ENCODE results near the gene MAGI1. TPM values are rescaled to one million over a fixed set of nuclear protein-coding genes. Genes with fewer than 3 reads are reported as not detected.

Gene MAGI1
- total RNA-seq, 2 donors from 2014 or later: 23.4 to 41.4 TPM

- Histone ChIP-seq H3K4me1 (peaks cover 20% of the 10 kb centered on the region), H3K27ac (no peak overlapping the region), H3K9ac (ENCODE audit: low read depth in 2 of 2, low read length in 2 of 2) (no peak overlapping the region), H3K9me3 (no peaks in the 10 kb centered on the region), H3K4me3 (no peak overlapping the region), H3K36me3 (no peaks in the 10 kb centered on the region), H3K27me3 (no peaks in the 10 kb centered on the region)
- TF ChIP-seq CTCF (IDR thresholded peaks at IDR 0.05): no peak
- DNase-seq: no peak
- intact Hi-C loops (cut with DNase I): no loop called here
Observed at GRCh38 chr3:65950340-65951326, 88.1 kb downstream of the MAGI1 start.

- Histone ChIP-seq H3K27ac (peak overlapping the region; percentile 71), H3K36me3 (no peaks in the 10 kb centered on the region), H3K27me3 (no peaks in the 10 kb centered on the region), H3K9ac (ENCODE audit: low read depth in 2 of 2, low read length in 2 of 2) (peak overlapping the region in 1 of 2 donors; percentile 29), H3K4me1 (peaks cover 12% of the 10 kb centered on the region), H3K4me3 (no peak overlapping the region), H3K9me3 (no peaks in the 10 kb centered on the region)
- no peak for TF ChIP-seq CTCF (IDR thresholded peaks at IDR 0.05)
- DNase-seq: no peak
- intact Hi-C loops (cut with DNase I): no loop called here
Observed at GRCh38 chr3:65948841-65949573, 89.7 kb downstream of the MAGI1 start.

GRCh38 chr3:65946438-65946837 lies 92.3 kb downstream of the MAGI1 start:
- no peaks in the 10 kb centered on the region for H3K36me3 ChIP-seq
- peaks cover 5% of the 10 kb centered on the region for H3K4me1 ChIP-seq
- DNase-seq: no peak
- H3K4me3 ChIP-seq: no peak overlapping the region
- no peak overlapping the region for H3K9ac ChIP-seq (ENCODE audit: low read depth in 2 of 2, low read length in 2 of 2)
- H3K27ac ChIP-seq: no peak overlapping the region
- no peaks in the 10 kb centered on the region for H3K27me3 ChIP-seq
- no peak for TF ChIP-seq CTCF (IDR thresholded peaks at IDR 0.05)
- no peaks in the 10 kb centered on the region for H3K9me3 ChIP-seq
- intact Hi-C loops (cut with DNase I): no loop called here

- no peaks in the 10 kb centered on the region for H3K36me3 ChIP-seq
- no peaks in the 10 kb centered on the region for H3K9me3 ChIP-seq
- no peaks in the 10 kb centered on the region for H3K27me3 ChIP-seq
- H3K9ac ChIP-seq (ENCODE audit: low read depth in 2 of 2, low read length in 2 of 2): no peak overlapping the region
- peaks cover 5% of the 10 kb centered on the region for H3K4me1 ChIP-seq
- H3K4me3 ChIP-seq: no peak overlapping the region
- TF ChIP-seq CTCF (IDR thresholded peaks at IDR 0.05): no peak
- intact Hi-C loops (cut with DNase I): no loop called here
- no peak for DNase-seq
- no peak overlapping the region for H3K27ac ChIP-seq
Observed at GRCh38 chr3:65945953-65946352, 92.8 kb downstream of the MAGI1 start.

- Histone ChIP-seq H3K4me3 (no peak overlapping the region), H3K4me1 (peaks cover 5% of the 10 kb centered on the region), H3K9me3 (no peaks in the 10 kb centered on the region), H3K36me3 (no peaks in the 10 kb centered on the region), H3K27me3 (no peaks in the 10 kb centered on the region), H3K9ac (ENCODE audit: low read depth in 2 of 2, low read length in 2 of 2) (no peak overlapping the region), H3K27ac (no peak overlapping the region)
- DNase-seq: no peak
- no peak for TF ChIP-seq CTCF (IDR thresholded peaks at IDR 0.05)
- intact Hi-C loops (cut with DNase I): no loop called here
Observed at GRCh38 chr3:65945480-65945879, 93.2 kb downstream of the MAGI1 start.

Data from colonic mucosa (tissue), 4 donors.